ENCODE data around the gene BCL2L12.

Gene BCL2L12

DNA sequence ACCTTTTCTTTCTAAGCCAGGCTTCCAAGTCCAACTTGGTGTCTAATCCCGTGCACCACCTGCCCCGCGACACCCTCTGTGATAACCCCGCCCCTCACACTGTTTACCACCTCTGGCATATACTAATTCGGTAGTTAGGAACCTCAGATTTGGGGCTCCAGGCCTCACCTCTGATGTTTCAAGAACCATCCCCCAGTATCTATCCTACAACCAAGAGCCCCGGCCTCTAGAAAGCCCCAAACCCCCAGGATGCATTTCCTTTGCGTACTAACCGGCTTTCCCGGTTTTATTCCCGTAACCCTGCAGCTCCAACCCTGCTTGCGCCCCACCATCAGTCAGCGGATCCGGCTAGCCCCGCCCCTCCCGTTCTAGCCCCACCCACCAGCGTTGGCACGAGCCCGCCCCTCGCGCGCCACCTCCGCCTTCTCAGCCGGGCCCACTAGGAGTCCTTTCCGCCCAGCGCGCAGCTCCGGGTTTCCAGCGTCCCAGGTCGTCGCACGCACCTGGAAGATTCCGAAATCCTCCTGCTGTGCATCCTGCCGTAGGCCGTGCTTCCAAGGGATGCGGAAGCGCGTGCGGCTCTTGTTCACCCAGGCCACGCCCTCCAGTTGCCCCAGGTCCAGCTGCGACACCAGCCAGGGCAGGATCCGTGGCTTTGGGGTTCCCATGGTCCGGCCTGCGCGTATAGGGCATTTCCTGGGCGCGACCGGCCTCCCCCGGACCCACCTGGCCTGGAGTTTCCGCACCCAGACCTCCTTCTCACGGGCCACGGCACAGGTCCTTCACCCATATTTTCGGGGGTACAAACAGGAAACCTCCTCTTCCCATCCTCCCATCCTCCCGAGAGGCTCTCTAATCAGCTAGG, 1.3 kb upstream of the BCL2L12 start:
- DNase-seq (ENCODE audit: low read depth in 2 of 2), result peak; percentile 86 to 91

GRCh38 chr19:49665036-49665350, 740 bp upstream of the BCL2L12 start:
- no peak for DNase-seq (ENCODE audit: low read depth in 2 of 2)

DNA sequence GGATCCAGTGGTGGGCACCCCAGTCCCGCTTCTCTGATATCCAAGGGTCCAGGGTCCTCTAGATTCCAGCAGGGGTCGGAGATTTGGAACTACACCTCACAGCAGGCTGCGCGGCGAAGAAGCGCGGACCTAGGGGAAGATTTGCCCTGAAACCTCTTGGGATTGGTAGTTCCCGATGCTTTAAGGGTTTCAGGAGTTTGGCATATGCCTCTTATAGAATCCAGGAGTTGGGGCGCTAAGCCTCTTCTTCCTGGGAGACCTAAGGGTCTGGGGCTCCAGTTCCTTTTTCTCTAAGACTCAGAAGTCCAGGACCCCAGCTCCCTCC, 349 bp downstream of the BCL2L12 start:
- DNase-seq (ENCODE audit: low read depth in 2 of 2), result no peak

- DNase-seq (ENCODE audit: low read depth in 2 of 2), result no peak
These were observed 1.7 kb downstream of the BCL2L12 start for GRCh38 chr19:49667473-49667872.

DNA sequence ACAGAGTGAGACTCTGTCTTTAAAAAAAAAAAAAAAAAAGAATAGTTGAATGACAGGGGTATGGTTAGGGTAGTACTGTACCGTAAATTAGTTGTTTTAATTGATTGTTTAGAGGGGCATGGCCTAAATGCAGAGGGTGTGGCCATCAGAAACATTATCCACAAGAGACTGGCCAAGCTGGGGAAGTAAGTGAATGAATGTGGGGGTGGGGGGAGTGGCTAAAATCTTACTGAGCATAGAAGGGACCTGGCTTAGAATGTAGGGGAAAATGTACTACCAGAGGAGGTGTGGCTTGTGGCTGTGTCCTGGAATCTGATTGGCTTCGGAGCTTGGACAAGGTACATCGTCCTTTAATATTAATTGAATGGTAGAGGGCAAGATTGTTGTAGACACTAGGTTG, 3.8 kb downstream of the BCL2L12 start:
- DNase-seq (ENCODE audit: low read depth in 2 of 2), result no peak

DNA sequence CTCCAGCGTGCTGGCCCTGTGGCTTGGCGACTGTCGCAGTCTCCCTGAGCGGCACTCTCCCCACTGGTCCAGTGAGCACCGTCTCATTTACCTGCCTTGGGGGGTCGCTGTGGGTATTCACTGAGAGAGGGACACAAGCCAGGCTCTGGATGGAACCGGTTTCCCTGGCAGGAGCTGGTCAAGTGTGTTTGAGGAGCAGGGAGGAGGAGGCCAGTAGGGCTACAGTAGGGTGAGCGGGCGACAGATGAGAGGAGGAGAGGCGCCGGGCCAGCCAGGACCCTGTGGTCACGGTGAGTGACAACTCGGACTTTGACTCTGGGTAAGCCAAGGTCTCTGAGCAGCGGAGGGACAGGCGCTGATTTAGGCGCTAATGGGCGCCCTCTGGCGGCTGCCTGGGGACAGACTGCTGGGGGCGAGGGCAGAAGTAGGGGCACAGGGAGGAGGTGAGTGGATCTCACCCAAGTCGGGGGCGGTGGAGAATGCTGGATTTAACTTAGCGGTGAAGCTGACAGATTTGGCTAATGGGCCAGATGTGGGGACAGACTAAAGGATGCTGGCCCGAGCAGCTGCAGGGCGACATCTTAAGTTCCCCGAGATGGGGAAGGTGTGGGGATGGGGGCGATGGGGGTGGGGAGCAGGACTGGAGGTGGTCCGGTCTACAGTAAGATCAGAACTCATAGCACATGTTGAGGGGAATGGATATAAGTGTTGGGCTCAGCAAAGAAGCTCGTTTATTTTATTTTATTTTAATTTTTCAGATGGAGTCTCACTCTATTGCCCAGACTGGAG, 6.6 kb downstream of the BCL2L12 start:
- DNase-seq (ENCODE audit: low read depth in 2 of 2), result peak; percentile 44 to 65

DNA sequence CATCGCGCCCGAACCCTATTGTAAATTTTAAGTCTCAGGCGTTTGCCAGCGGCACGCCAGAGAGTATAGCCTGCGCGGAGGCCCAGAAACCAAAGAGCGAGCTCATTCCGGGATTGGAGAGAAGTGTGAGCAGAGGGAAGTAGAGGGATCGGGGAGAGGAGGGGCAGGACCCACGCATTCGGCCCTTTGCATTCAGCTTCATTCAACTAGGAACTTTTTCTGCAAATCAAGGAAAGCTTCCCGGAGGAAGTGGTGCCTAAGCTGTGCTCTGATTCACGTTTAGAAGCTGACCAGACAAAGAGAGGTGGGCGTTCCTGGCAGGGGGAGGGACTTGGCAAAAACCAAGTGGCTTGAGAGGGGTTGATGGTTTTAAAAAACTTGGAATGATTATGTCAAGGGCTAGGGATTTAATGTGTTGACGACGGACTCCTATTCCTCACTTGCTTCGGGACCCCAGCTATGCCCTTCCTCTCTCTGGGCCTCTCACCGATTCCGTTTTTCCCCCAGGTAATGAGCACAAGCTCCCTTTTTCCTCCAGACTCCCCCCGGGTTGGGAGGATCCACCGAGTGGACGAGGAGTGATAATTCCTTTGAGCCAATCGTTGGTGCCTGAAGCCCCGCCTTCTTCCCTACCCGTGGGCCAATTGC, 10.5 kb downstream of the BCL2L12 start:
- no peak for DNase-seq (ENCODE audit: low read depth in 2 of 2)

DNA sequence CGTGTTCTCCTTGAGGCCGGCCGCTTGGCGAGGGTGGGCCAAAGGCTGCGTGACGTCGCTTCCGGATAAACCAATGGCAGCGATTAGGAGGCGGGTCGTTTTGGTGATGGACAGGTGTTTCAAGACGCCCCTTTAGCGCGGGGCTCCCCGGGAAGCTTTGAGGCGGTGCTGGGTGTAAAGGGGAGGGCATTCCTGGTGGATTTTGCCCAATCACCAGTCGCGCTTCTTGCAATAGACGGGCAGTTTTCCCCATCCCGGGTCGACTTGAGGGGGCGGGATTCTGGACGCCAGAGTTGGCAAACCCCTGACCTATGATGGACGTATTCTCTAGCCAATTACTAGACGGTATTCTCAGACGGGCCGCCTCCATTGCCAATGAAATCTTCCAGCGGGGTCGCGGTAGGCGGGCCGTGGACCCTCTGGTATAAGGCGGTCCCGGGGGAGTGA, 11.1 kb downstream of the BCL2L12 start:
- peak; percentile 95 to 97 for DNase-seq (ENCODE audit: low read depth in 2 of 2)

- no peak for DNase-seq (ENCODE audit: low read depth in 2 of 2)
These were observed 11.6 kb downstream of the BCL2L12 start, which contains the start of gene PRMT1 for GRCh38 chr19:49677231-49677900. TSS of gene PRMT1 (plus strand) at chr19:49677271. CDS start at chr19:49677281, 10 bp downstream.

DNA sequence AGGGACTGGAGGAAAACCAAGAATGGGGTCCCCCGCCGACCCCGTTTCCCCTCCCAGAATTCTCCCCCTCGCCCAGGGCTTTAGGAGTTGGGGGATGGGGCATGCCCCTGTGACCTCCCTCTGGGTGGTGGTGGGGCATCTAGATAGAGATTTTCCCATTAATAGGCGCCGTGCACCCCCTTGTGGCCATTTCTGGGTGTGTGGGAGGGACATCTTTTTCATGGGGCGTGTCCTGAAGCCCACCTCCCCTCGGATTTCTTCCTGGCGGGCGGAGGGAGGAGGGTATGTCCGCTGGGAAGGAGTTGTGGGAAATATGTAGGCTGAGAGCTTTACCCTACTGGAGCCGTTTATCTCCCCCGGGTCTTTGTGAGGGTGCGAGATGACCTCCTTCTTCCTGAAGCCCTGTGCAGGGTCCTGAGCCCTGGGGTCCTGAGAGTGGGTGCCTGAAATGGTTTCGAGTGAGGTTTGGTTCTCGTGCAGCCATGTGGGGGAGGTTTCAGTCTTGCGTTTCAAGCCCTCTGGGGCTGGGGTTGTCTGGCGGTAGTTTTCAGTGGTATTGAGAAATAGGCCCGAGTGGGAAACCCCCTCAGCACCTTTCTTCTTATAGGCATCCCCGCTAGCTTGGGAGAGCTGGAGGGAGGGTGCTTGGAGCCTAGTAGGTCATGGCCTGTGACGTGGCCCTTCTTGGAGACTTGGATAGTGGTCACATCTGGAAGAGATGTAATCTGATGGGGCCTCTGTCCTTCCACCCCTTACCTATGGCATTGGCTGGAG, 12.4 kb downstream of the BCL2L12 start:
- DNase-seq (ENCODE audit: low read depth in 2 of 2), result peak; percentile 58 to 75

DNA sequence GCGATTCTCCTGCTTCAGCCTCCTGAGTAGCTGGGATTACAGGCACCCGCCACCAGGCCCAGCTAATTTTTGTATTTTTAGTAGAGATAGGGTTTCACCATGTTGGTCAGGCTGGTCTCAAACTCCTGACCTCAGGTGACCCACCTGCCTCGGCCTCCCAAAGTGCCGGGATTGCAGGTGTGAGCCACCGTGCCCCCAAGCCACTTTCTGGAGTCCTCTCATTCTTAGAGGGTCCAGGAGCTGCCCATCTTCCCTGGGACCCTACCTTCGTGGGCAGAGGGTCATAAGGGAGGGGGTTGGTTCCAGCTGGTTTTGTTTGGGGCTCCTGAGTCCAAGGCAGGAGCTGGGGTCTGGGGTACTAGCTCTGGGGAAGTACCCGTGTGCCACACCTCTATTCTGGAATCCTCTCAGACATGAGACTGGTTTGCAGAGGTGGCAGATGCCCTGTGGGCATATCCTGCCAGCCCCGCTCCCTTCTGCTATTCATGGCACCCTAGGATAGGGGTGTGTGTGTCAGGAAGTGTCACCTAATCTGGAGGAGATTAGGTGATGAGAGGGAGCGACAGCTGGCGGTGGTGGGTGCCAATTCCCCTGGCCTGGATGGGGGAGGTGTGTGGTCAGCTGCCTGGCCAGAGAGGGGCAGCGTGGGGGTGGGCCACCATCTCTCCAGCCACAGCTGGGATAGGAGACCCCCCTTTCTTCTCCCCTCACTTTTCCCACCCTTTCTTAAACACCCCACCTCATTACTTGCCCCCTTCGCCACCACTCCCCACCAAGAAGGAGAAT, 13.4 kb downstream of the BCL2L12 start:
- DNase-seq (ENCODE audit: low read depth in 2 of 2), result no peak

DNA sequence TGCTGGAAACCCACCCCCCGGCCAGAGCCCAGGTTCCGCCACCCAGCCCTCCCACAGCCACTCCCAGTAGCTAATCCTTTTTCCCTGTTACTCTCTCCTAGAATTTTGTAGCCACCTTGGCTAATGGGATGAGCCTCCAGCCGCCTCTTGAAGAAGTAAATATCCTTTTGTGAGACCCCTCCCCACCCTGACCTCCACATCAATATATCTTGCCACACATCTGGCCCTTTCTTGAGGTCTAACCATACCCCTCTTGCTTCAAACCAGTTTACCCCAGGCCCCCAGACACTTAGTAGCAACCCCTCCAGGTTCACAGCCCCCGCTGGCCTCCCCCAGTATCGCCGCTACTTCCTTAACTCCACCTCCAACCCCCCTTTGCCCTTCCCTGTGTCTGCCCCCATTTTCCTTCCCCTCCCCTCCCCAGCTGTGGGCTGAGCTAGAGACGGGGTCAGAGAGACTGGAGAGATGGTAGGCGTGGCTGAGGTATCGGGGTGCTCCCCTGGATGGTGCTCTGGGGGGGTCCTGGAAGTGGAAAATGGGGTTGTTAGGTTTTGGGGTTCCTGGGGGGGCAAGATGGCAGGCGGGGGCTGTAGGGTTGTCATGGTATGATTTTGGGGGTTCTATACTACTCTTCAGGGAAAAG, 14.2 kb downstream of the BCL2L12 start:
- no peak for DNase-seq (ENCODE audit: low read depth in 2 of 2)

- peak; percentile 88 to 94 for DNase-seq (ENCODE audit: low read depth in 2 of 2)
These were observed 15.0 kb downstream of the BCL2L12 start for GRCh38 chr19:49680421-49681351.

- no peak for DNase-seq (ENCODE audit: low read depth in 2 of 2)
These were observed 16.1 kb downstream of the BCL2L12 start for GRCh38 chr19:49681830-49682229.

GRCh38 chr19:49682274-49682673, 16.5 kb downstream of the BCL2L12 start:
- no peak for DNase-seq (ENCODE audit: low read depth in 2 of 2)

GRCh38 chr19:49683814-49684250, 18.1 kb downstream of the BCL2L12 start:
- no peak for DNase-seq (ENCODE audit: low read depth in 2 of 2)

GRCh38 chr19:49684251-49684982, 18.7 kb downstream of the BCL2L12 start:
- no peak for DNase-seq (ENCODE audit: low read depth in 2 of 2)

GRCh38 chr19:49684983-49685553, 19.3 kb downstream of the BCL2L12 start:
- DNase-seq (ENCODE audit: low read depth in 2 of 2), result no peak
